H7 (cell line): ENCODE data around the gene TMC2. TPM values are rescaled to one million over a fixed set of nuclear protein-coding genes. Genes with fewer than 3 reads are reported as not detected.
"Not testable (repeated sequence)": the region's sequence is repeated elsewhere in the genome, so short reads cannot be mapped to it uniquely, and the experiment has no call there.

Experiments
- DNase-seq: peaks from one replicate; pipeline ENCODE4 v3.0.0; 2012
- H3K27me3 ChIP-seq: 2 replicates; pipeline ENCODE4 v1.6.0; 2011; ENCODE audit warnings: mild to moderate bottlenecking, low read length; ENCODE audit not compliant: control insufficient read depth, insufficient read depth
- H3K36me3 ChIP-seq: replicated peaks from 2 replicates; pipeline ENCODE4 v1.5.1; 2011; ENCODE audit warnings: low read length; ENCODE audit not compliant: control insufficient read depth, insufficient read depth
- H3K4me3 ChIP-seq: 2 replicates; pipeline ENCODE4 v1.5.1; 2011; ENCODE audit warnings: low read depth, mild to moderate bottlenecking, control low read depth, low read length, moderate library complexity; ENCODE audit not compliant: insufficient read depth
- total RNA-seq: library from RNA; depleted of rRNA; stranded (reverse); fragments of >200 nt; shearing (Covaris generic); gene quantifications from 2 replicates; pipeline ENCODE4 v1.2.3, GENCODE V29; 2014

TMC2 gene
- total RNA-seq, 1 experiment from 2014 or later, result not detected

DNA sequence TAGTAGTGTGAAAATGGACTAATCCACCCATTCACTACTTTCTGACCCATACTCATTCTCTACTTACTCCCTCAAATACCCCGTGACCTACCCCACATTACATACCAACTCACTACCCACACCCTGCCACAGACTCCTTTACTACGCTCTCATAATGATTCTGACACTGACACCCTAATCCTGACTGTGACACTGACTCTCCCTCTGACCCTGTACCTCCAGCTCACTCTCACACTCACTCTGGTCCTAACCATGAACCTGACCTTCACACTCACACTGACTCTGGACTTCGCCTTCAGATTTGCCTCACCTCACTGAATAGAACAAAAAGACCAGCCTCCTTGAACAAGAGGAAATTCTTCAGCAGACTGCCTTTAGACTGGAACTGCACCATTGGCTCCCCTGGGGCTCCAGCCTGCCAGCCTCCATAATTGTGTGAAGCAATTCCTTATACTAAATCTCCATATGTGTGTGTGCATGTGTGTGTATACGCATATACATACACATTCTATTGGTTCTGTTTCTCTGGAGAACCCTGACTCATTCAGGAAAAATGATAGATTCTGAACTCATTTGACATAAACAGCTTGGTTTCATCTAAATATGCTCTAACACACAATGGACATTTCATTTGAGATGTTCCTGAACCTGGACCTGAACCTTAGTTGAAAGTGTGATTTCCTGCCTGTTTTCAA is 17.1 kb upstream of the TMC2 start:
- H3K27me3 ChIP-seq, result peaks cover 55% of the 10 kb centered on the region
- H3K4me3 ChIP-seq, result no peak overlapping the region
- DNase-seq, result no peak
- no peaks in the 10 kb centered on the region for H3K36me3 ChIP-seq

DNA sequence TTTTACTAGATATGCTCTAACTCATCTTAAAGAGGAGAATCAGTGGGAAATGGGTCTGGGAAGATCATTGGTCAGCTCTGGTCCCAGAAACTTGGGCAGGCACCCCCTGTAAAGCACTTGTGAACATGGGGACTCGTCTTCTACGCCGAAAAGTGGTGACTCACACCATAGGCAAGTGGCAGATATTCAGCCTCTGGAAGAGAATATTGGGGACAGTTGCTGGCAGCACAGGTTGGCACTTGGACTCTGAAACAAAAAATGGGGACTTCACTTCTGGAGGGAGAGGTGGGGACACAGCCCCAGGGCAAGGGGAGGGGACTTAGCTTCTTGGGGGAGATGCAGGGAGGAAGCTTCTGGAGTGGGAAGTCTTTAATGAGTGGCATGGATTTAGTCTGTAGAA is 15.8 kb upstream of the TMC2 start:
- Histone ChIP-seq H3K36me3 (no peaks in the 10 kb centered on the region), H3K4me3 (no peak overlapping the region), H3K27me3 (peaks cover 61% of the 10 kb centered on the region)
- DNase-seq, result no peak

DNA sequence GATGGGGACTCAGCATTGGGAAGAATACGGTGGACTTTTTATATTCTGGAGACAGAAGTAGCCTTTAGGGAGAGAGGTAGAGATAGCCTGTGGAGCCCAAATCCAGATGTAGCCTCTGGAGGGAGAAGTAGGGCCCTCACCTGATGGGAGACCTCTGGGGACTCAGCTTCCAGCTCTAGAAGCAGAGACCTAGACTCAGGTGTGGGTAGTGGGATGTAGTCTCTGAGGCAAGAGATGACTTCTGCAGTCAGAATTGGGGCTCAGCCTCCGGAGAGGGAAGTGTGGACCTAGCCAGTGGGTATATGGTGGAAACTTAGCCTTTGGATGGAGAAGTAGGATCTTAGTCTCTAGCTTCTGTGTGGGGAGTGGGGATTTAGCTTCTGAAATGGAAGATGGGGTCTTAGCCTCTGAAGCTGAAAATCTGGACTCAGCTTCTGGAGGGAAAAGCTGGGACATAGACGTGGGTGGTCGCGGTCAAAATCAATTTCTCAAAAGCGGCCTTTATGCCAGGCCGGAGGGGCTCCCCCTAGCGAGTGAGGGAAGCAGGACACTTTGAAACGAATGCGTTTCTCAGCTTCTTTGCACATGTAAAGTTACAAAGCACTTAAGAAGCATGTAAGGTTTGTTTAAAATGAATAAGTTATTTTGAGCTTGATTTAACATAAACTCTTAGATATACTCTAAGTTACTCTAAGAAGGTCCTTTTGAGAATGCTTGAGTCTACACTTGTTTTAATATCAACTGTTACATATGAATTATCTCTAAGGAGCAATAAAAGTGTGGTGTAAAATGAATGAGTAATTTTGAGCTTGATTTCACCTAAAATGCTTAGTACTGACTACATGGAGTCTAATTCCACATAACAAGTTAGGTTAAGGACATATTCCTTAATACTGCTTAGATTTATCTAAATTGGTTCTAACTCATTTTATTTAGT is 14.7 kb upstream of the TMC2 start:
- no peaks in the 10 kb centered on the region for H3K36me3 ChIP-seq
- H3K4me3 ChIP-seq, result no peak overlapping the region
- peaks cover 54% of the 10 kb centered on the region for H3K27me3 ChIP-seq
- peak; percentile 67 for DNase-seq

DNA sequence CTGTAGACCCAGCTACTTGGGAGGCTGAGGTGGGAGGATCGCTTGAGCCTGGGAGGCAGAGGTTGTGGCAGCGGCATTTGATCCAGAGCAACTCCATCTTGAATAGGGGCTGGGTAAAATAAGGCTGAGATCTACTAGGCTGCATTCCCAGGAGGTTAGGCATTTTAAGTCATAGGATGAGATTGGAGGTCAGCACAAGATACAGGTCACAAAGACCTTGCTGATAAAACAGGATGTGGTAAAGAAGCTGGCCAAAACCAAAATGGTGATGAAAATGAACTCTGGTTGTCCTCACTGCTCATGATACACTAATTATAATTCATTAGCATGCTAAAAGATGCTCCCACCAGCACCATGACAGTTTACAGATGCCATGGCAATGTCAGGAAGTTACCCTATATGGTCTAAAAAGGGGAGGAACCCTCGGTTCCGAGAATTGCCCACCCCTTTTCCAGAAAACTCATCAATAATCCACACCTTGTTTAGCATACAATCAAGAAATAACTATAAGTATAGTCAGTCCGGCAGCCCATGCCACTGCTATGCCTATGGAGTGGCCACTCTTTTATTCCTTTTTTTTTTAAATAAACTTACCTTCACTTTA is 13.4 kb upstream of the TMC2 start:
- DNase-seq, H3K36me3 ChIP-seq, H3K4me3 ChIP-seq: not testable (repeated sequence)
- H3K27me3 ChIP-seq, result peaks cover 55% of the 10 kb centered on the region

DNA sequence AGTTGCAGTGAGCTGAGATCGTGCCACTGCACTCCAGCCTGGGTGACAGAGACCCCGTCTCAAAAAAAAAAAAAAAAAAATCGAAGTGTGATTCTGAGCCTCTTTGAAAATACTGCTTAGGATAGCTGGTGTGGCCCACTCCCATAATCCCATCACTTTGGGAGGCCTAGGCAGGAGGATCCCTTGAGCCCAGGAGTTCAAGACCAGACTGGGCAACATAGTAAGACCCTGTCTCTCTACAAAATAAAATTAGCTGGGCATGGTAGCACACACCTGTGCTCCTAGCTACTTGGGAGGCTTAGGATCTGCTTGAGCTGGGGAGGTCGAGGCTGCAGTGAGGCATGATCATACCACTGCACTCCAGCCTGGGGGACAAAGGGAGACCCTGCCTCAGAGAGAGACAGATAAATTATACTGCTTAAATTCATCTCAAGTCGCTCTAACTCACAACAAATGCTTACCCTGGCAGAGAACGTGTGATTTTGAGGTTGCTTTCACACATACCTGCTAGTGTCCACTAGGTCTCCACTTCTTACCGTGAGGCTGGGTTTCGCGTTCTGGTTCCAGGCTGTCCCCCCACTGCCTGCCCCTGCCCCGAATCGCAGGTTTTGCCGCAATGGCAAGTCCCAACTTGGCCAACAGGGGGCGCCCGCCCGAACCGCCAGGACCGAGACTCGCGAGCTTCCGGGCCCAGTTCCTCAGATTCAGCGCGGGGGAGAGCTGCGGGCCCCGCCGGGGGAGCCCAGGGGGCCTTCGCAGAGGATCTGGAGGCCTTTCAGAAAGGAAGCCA is 12.3 kb upstream of the TMC2 start:
- Histone ChIP-seq H3K4me3 (peak overlapping the region; percentile 69), H3K36me3 (no peaks in the 10 kb centered on the region), H3K27me3 (peaks cover 54% of the 10 kb centered on the region)
- peak; percentile 90 for DNase-seq

DNA sequence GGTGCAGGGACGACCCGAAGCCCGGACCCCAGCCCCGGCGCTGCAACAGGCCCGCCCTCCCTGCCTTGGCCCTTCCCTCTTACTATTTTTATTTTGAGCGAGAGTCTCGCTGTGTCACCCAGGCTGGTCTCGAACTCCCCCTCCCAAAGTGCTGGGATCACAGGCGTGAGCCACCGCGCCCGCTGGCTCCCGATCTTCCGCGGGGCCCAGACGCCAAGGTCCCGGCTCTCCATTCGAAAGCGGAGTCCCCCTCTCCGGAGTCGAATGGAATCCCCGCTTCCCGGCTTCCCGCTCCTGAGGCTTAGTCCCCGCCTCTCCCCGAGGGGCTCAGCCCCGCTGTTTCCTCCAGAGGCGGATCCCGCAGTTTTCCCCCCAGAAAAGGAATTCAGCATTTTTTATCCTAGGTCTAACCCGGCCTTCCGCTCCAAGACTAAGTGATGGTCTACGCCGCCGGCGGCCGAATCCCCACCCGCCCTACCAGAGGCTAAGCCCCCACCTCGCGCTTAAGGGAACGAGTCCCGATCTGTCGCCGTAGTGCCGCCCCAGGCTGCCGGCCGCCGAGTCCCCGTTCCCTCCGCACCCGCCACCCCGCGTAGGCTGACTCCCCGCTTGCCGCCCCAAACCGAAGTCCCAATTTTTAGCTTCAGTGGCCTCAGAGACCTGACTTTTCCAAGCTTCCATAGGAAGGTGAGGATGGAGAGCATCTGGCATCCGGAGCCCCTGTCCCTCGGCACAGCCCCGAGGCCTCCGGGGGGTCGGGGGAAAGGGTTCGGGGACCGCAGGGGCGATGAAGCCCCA is 11.5 kb upstream of the TMC2 start:
- peak; percentile 84 for DNase-seq
- H3K27me3 ChIP-seq, result peaks cover 54% of the 10 kb centered on the region

DNA sequence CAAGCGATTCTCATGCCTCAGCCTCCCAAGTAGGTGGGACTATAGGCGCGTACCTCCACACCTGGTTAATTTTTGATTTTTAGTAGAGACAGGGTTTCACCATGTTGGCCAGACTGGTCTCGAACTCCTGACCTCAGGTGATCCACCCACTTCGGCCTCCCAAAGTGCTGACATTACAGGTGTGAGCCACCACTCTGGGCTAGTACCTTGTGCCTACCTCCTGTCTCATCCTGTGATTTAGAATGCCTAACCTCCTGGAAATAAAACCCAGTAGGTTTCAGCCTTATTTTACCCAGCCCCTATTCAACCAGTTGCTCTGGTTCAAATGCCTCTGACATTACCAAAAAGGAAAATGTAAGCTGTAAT is 10.2 kb upstream of the TMC2 start:
- not testable (repeated sequence) for DNase-seq, H3K4me3 ChIP-seq, H3K36me3 ChIP-seq
- peaks cover 46% of the 10 kb centered on the region for H3K27me3 ChIP-seq

More for the DNA sequence above, 11.5 kb upstream of the TMC2 start:
- H3K36me3 ChIP-seq, result no peaks in the 10 kb centered on the region
- H3K4me3 ChIP-seq, result peak overlapping the region; percentile 69

DNA sequence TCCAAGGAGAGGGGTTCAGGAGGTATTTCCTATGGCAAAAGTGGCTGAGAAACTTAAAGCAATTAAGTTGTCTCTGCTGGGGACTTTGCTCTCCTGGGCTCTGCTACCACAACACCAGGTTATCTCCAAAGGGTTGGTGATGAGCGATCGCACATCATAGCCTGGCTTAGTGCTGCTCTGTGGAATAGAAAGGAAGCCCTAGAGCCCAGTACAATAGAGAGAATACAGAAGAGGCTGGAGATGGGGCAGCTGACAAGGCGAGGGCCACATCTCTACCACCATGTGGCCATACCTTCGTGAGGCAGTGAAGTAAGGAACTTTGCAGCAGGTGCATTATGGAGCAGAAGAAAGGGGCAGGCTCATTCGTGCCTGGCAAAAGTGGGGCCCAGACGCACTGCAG is 8.6 kb upstream of the TMC2 start:
- H3K4me3 ChIP-seq, result no peak overlapping the region
- H3K36me3 ChIP-seq, result no peaks in the 10 kb centered on the region
- peaks cover 35% of the 10 kb centered on the region for H3K27me3 ChIP-seq
- no peak for DNase-seq

DNA sequence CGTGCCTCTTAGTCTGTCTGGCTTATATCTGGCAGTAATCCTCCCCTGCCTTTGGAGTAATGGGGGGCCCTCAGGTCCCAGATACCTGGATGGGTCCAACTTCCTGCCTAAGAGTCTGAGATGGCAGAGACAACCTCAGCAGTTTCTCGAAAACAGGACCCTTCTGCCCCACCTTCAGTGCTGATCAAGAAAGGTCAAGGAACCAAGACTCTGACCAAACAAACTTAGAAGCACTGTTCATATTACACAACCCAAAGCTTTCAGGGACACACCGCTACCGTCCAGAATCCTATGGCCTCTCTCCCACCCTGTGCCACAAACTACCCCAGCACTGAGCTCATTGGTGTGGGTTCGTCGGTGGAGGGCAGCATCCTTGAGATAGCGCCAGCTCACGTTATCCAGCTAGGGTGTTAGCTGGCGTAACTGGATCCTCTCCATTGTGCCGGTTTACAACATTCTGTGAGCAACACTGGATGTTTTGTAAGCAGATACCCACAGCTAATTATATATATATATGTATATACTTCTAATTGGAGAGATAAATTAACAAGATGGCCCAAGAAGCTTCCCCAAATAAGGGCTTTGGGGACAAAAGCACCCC is 7.6 kb upstream of the TMC2 start:
- H3K36me3 ChIP-seq, result no peaks in the 10 kb centered on the region
- H3K27me3 ChIP-seq, result peaks cover 25% of the 10 kb centered on the region
- DNase-seq, result no peak
- no peak overlapping the region for H3K4me3 ChIP-seq

DNA sequence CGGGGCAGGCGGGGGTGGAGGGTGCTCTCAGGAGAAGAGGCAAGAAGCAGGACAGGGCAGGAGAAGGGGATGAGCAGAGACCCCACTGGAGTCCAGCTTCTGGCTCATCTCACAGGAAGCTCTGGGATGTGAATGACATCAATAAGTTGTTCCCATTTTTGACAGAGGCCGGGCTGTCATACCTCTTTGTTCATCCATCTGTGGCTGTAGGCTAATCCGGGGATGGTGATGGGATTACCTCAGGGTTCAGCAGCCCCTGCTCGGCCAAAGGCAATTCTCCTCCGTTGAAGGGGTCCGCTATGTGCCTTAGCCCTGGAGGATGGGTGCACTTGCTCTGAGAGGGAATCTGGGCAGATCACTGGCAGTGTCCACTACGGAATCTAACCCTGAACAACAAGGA is 3.3 kb upstream of the TMC2 start:
- peaks cover 5% of the 10 kb centered on the region for H3K27me3 ChIP-seq
- no peak overlapping the region for H3K4me3 ChIP-seq
- DNase-seq, result no peak
- no peaks in the 10 kb centered on the region for H3K36me3 ChIP-seq

DNA sequence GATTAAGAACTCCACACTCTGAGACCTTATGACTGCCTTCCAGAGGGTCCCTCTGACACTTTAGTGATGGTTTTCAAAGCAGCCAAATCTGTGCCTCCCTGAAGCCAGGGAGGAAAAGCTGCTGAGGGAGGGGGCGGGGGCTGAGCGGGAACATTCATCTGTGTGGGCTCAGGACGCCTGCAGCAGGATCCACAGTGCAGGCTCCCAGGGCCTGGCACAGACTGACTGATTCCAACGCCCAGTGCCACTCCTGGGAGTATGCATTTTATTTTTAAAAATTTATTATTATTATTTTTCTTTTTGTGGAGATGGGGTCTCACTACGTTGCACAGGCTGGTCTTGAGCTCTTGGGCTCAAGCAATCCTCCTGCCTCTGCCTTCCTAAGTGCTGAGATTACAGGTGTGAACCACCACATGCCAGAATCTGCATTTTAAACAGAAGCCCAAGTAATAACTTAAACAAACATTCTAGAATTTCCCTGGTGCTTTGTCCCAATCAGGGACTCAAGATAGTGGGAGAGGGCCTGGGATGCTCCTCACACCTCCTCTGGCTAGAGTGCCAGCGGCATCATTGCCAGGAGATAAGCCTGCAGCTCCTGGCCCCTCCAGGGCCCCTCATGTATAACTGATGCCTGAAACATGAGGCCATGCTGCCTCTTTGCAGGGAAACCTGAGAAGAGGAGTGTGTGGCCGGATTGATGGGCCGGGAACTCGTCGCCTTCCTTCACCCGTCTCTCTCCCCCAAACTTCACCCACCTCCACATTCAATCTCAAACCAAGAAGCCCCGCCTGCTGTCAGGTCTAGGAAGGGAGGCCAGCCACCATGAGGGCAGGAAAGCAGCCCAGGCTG is 438 bp upstream of the TMC2 start:
- peaks cover 2% of the 10 kb centered on the region; the same call in 1 of the 2 replicates for H3K27me3 ChIP-seq
- peak; percentile 53 for DNase-seq
- H3K4me3 ChIP-seq, result no peak overlapping the region
- H3K36me3 ChIP-seq, result no peaks in the 10 kb centered on the region

DNA sequence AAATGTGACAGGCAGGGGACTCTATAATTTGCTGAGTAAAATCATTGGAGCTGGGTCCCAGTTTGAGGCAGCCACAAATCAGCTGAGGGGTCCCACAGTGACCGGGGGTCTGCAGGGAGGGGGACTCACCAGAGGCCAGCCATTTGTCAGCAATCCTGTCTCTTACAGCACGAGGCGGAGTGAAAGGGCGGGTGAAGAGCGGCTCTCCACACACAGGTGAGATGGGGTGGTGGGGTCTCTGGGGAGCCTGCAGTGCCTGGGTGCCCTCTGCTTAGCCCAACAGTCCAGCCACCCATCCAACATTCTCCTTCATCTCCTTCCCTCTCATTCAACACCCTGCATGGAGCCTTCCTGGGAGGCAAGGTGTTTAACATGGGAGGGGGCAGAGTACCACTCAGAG is 728 bp downstream of the TMC2 start:
- Histone ChIP-seq H3K27me3 (peaks cover 2% of the 10 kb centered on the region; the same call in 1 of the 2 replicates), H3K36me3 (no peaks in the 10 kb centered on the region), H3K4me3 (no peak overlapping the region)
- DNase-seq, result no peak

DNA sequence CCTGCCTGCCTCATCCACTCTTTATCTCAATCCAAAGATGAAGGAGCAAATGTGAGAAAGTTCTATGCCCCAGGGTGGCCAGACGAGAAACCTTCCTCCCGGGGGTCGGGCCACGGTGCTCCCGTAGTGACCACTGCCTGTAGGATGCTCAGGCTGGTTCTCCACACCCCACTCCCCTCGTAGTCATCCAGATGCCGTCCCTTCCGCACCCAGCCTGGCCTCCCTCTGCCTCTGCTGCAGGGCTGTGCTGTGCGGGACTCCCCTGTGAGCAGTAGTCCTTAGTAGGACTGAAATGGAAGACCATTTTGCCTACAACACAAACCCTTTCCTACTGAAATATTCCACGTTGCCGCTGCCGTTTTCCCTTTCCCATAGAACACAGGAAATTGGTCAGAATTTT is 2.0 kb downstream of the TMC2 start:
- no peak overlapping the region for H3K4me3 ChIP-seq
- DNase-seq, result peak; percentile 26

More for the DNA sequence above, 2.0 kb downstream of the TMC2 start:
- Histone ChIP-seq H3K27me3 (peaks cover 2% of the 10 kb centered on the region; the same call in 1 of the 2 replicates), H3K36me3 (no peaks in the 10 kb centered on the region)
